HepG2 (cell line): ENCODE results near the gene DNAJC8. TPM values are rescaled to one million over a fixed set of nuclear protein-coding genes. Genes with fewer than 3 reads are reported as not detected.

Source experiments
- BCL6 ChIP-seq: IDR thresholded peaks from 2 replicates; pipeline ENCODE4 v1.6.1; 2016; ENCODE audit warnings: missing genetic modification reagents, missing compliant biosample characterization
- HNF4G ChIP-seq, 2 experiments: sonication (generic) in 1 of 2; formaldehyde crosslinking in 1 of 2; IDR thresholded peaks; 2 replicates each; pipeline versions ENCODE4 v1.4.0 to v1.6.1; 2011 to 2020; ENCODE audit warnings: borderline replicate concordance in 2 of 2, low read depth in 2 of 2, mild to moderate bottlenecking in 2 of 2, low read length in 1 of 2, missing genetic modification reagents in 1 of 2, moderate library complexity in 1 of 2
- LBX2 ChIP-seq: sonication (generic); formaldehyde crosslinking; IDR thresholded peaks from 2 replicates; pipeline ENCODE4 v1.5.0; 2020; ENCODE audit warnings: missing genetic modification reagents, mild to moderate bottlenecking, borderline replicate concordance
- MAZ ChIP-seq, 2 experiments: sonication (generic) in 1 of 2; formaldehyde crosslinking in 1 of 2; IDR thresholded peaks; 2 replicates each; pipeline versions ENCODE4 v1.5.0 to v1.6.1; 2012 to 2020; ENCODE audit warnings: low read depth in 2 of 2, mild to moderate bottlenecking in 2 of 2, borderline replicate concordance in 1 of 2, improper control_type of control experiment in 1 of 2, low read length in 1 of 2, missing genetic modification reagents in 1 of 2, moderate library complexity in 1 of 2
- NFE2L1 ChIP-seq: sonication (generic); formaldehyde crosslinking; IDR thresholded peaks from 2 replicates; pipeline ENCODE4 v1.4.0; 2020; ENCODE audit warnings: missing genetic modification reagents, mild to moderate bottlenecking, borderline replicate concordance
- ZBTB7A ChIP-seq: sonication (generic); formaldehyde crosslinking; IDR thresholded peaks from 2 replicates; pipeline ENCODE4 v1.8.0; 2022; ENCODE audit warnings: mild to moderate bottlenecking, missing genetic modification reagents
- ZKSCAN8 ChIP-seq: IDR thresholded peaks from 2 replicates; pipeline ENCODE4 v1.6.1; 2016; ENCODE audit warnings: borderline replicate concordance, missing genetic modification reagents, missing compliant biosample characterization
- ZNF143 ChIP-seq: sonication (generic); formaldehyde crosslinking; IDR thresholded peaks from 2 replicates; pipeline ENCODE4 v1.4.0; 2020; ENCODE audit warnings: missing genetic modification reagents
- ZNF274 ChIP-seq: sonication (generic); formaldehyde crosslinking; IDR thresholded peaks from 2 replicates; pipeline ENCODE4 v1.5.1; 2020; ENCODE audit warnings: mild to moderate bottlenecking, missing genetic modification reagents
- ZNF326 ChIP-seq: sonication (generic); formaldehyde crosslinking; IDR thresholded peaks from 2 replicates; pipeline ENCODE4 v1.4.0; 2020; ENCODE audit warnings: missing genetic modification reagents, borderline replicate concordance
- ZNF512 ChIP-seq: sonication (generic); formaldehyde crosslinking; IDR thresholded peaks from 2 replicates; pipeline ENCODE4 v1.4.0; 2020; ENCODE audit warnings: mild to moderate bottlenecking, missing genetic modification reagents
- ZNF513 ChIP-seq: sonication (generic); formaldehyde crosslinking; conservative IDR thresholded peaks from 2 replicates; pipeline ENCODE4 v1.5.0; 2020; ENCODE audit warnings: missing genetic modification reagents
- ZNF646 ChIP-seq: sonication (generic); formaldehyde crosslinking; IDR thresholded peaks from 2 replicates; pipeline ENCODE4 v1.9.0; 2021; ENCODE audit warnings: mild to moderate bottlenecking, missing genetic modification reagents
- ZNF687 ChIP-seq: sonication (generic); formaldehyde crosslinking; IDR thresholded peaks from 2 replicates; pipeline ENCODE4 v1.5.1; 2020; ENCODE audit warnings: mild to moderate bottlenecking, missing genetic modification reagents, moderate library complexity
- polyA plus RNA-seq, 8 experiments: library from polyadenylated mRNA; depleted of rRNA in 3 of 8; stranded (reverse) in 7 of 8; unstranded in 1 of 8; fragments of >200 nt; fragmentation: Illumina TruSeq in 4 of 8; extraction: Trizol in 4 of 8; gene quantifications; 2 replicates each; pipeline versions ENCODE4 v1.2.1 to v1.2.3, GENCODE V29; 2011 to 2016; ENCODE audit warnings: low read depth in 4 of 8, missing spikeins in 1 of 8, mixed read lengths in 1 of 8; ENCODE audit not compliant: insufficient read depth in 1 of 8
- total RNA-seq, 5 experiments: library from RNA; depleted of rRNA; stranded (reverse); fragments of >200 nt; fragmentation: Illumina TruSeq; extraction: Trizol; gene quantifications; 2 replicates each; pipeline ENCODE4 v1.2.3, GENCODE V29; 2016; ENCODE audit warnings: low read depth in 1 of 5

The DNAJC8 gene
- total and polyA plus RNA-seq, 2 of the 13 experiments (the other 11 are each of a cell fraction or from before 2014, with no cell fraction given): 54.5 to 126 TPM

- TF ChIP-seq ZNF646 (CRISPR knock-in tag): no peak
- TF ChIP-seq ZNF687: no peak
- TF ChIP-seq ZNF274 (CRISPR knock-in tag): no peak
- TF ChIP-seq ZBTB7A (CRISPR knock-in tag): no peak
- no peak for TF ChIP-seq ZNF512 (CRISPR knock-in tag)
- TF ChIP-seq MAZ (IDR thresholded peaks at IDR 0.05; ENCODE audit: borderline replicate concordance, low read depth, low read length): no peak
- no peak for TF ChIP-seq MAZ (CRISPR knock-in tag; IDR thresholded peaks at IDR 0.05; ENCODE audit: low read depth)
- TF ChIP-seq BCL6: peak; percentile 35
- TF ChIP-seq ZNF143: no peak
- TF ChIP-seq ZNF513 (CRISPR knock-in tag): no peak
- TF ChIP-seq NFE2L1 (CRISPR knock-in tag): no peak
- TF ChIP-seq ZKSCAN8 (CRISPR knock-in tag): peak; percentile 75; the same call in 1 of the 2 replicates
- no peak for TF ChIP-seq HNF4G (IDR thresholded peaks at IDR 0.05; ENCODE audit: borderline replicate concordance, low read depth, low read length)
- TF ChIP-seq HNF4G (CRISPR knock-in tag; IDR thresholded peaks at IDR 0.05; ENCODE audit: borderline replicate concordance, low read depth): no peak
- no peak for TF ChIP-seq LBX2 (CRISPR knock-in tag)
- TF ChIP-seq ZNF326: no peak
These were observed 13.6 kb upstream of the DNAJC8 start (continued) for GRCh38 chr1:28246427-28246832.
